AG08396 (cell line): ENCODE results near the gene F5.
A peak's percentile ranks its signal among the peaks of the same experiment; 100 is the strongest.

Experiments used
- DNase-seq: peaks from one replicate; pipeline ENCODE4 v3.0.0; 2012; ENCODE audit warnings: low spot score, mixed read lengths

The F5 gene

DNA sequence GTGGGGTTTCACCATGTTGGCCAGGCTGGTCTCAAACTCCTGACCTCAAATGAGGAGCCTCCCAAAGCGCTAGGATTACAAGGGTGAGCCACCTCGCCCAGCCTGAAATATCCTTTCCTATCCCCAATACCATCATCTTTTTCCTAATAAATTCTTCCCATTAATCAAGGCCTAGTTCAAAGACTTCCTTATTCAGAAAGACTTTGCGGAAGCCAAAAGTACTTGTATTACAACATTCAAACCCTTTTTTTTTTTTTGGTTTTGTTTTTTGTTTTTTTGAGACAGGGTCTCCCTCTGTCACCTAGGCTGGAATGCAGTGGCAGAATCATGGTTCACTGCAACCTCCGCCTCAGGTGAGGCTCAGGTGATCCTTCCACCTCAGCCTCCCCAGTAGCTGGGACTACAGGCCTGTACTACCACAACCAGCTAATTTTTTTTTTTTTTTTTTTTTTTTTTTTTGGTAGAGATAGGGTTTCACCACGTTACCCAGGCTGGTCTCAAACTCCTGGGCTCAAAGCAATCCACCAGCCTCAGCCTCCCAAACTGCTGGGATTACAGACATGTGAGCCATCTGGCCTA, 108.1 kb downstream of the F5 start:
- DNase-seq = no peak

DNA sequence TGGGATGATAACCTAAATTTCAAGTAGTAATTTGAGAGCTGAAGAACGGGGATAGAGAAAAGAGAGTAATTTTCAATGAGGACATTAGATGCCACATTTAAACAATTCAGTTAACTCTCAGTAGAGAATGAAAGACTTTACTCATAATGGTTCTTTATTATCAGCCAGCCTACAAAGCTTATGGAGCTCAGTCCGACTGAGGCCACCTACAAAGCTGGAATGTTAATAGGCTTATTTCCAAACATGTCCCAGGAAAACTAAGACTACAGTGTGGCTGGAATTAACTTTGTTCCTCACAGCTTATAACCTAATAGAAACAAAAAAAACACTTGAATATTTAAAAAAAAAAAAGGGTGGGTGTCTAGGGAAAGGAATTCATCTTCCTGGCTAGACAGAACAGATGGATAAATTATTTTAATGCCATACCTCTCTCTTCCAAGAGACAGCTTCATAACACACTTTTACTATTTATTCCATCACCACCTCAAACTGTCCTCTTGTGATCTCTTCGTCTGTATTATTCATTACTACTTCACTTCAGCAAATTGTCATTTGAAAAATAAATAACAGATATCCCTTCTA, 110.4 kb downstream of the F5 start:
- no peak for DNase-seq

DNA sequence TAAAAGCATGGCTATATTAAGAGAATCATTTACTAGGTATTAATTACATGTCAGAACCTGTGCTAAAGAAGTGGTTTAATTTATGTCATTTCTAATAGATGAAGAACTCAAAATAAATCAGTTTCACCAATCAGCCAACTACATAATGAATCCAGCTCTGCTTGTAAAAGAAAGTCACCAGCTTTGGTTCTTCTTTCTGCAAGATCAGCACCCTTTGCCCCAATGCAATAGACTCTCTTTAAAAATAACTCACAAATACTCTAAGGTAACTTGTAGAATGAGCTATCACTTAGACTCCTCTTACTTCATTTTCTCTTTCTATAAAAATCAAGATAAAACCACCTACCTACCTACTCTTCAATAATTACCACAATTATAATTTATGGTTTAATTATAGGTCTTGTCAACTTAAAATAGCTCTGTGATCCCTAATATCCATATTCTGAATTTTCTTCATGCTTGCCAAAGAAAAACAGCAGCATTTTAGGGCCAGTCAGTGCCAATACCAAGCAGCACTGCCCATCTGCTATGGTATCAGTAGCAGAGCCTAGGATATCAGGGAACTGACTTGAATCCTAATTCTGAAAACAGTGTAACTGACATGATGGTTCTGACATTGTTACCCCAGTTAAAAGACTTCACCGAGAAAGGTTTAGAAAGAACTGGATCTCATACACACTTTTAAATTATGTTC, 111.8 kb downstream of the F5 start:
- no peak for DNase-seq

DNA sequence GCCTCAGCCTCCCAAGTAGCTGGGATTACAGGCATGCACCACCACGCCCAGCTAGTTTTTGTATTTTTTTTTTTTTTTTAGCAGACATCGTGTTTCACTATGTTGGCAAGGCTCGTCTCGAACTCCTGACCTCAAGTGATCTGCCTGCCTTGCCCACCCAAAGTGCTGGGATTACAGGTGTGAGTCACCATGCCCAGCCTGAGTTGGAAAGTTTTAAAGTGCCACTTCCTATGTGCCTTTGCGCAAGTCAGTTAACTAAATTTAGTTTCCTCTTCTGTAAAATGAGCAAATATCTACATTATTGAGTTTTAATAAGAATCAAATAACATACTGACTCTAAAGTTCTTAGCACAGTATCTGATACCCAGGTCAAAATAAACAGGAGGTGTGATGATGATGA, 112.9 kb downstream of the F5 start:
- DNase-seq = no peak

DNA sequence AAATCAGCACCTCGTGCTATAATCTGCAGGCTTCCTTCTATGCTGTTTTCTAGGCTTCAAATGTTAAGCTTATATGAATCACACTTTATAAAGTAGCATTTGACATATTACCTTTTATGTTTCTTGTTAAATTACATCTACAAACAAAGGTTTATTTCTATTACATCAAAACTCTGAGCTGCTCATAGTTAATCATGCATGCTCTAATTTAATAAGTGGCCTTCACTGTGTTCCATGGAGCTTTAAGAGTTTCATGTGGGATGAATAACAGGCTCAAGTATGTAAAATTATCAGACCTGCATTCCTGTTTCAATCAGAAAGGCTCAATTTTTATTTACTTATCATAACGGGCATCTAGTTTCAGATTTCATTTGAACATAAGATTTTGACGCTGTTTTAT, 113.5 kb downstream of the F5 start:
- no peak for DNase-seq

DNA sequence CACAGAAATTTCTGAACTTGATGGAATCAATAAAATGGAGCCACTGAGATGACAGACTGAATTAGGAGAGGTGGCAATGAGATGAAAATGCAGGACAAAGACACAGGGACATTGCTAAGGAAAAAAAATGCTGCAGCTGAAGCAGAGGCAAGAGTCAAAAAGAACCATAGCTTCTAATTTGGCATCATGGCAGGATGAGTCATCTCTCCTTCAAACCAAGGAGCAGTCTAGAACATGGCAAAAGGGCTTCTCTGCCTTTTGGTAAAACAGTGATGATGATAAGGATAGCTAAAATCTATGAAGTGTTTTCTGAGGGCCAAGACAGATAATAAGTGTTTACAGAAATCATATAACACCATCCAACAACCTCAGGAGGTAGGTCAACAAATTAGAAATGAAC, 117.3 kb downstream of the F5 start:
- no peak for DNase-seq

DNA sequence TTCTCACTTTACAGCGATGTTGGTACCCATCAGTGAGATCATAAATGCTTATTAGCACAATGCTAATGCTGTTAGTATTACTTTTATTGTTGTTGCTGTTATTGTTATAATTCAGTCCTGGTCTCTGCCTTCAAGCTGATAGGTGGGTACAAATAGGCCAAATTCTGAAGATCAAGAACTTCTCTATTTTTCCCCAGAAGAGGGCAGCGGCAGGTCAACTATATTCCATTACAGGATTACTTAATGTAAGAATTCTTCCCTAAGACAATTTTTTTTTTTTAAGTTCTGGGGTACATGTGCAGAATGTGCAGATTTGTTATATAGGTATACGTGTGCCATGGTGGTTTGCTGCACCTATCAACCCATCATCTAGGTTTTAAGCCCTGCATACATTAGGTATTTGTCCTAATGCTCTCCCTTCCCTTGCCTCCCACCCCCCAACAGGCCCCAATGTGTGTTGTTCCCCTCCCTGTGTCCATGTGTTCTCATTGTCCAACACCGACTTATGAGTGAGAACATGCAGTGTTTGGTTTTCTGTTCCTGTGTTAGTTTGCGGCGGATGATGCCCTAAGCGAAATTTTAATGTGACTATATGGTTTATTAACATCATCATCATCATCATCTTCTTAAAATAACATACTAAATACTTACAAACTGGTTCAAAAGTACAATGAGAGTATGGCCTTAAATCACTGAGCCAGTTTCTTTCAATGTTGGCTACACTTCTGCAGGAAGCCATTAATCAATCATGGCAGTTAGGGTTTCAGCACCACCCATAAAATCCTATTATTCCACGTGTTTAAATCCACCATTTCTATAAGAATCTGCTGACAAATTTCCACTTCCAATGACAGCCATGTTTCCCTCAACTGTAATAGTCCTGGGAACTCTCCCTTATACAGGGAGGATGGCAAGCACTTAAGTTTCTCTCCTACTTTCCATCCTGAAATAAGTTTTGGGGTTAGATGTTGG, 119.7 kb downstream of the F5 start:
- DNase-seq = peak; percentile 17

DNA sequence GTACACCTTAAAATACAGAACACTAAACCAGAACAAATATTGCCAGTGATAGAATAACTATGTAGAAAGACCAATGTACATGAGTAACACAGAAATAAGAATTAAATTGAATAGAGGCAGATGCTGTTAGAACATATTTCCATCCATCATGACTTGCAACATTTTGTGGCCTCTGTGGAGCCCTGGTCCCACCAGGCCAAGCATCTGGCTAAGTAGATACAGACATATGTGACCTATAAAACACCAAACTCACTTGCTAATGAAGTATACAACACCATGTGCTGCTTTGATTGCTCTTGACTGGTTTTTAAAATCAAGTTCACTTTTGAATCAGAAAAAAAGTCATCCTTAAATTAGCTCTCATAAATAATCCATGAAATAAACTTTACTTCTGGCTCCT, 121.0 kb downstream of the F5 start:
- DNase-seq = no peak
